Kidney capillary endothelial cell (primary cell): ENCODE data around the gene CXXC1.
"Not testable (repeated sequence)": the region's sequence is repeated elsewhere in the genome, so short reads cannot be mapped to it uniquely, and the experiment has no call there.

Experiments used
- DNase-seq: peaks from one replicate; pipeline ENCODE4 v3.0.0-alpha.2; 2018; ENCODE audit warnings: low spot score

CXXC1 gene

GRCh38 chr18:50274044-50274442, 13.4 kb downstream of the CXXC1 start:
- no peak for DNase-seq

- DNase-seq = no peak
Observed at GRCh38 chr18:50273203-50274043, 14.1 kb downstream of the CXXC1 start.

- DNase-seq = no peak
Observed at GRCh38 chr18:50272568-50272967, 14.9 kb downstream of the CXXC1 start.

GRCh38 chr18:50268022-50268747, 19.3 kb downstream of the CXXC1 start:
- peak; percentile 76 for DNase-seq

- DNase-seq = peak; percentile 89
Observed at GRCh38 chr18:50266248-50266704, 21.2 kb downstream of the CXXC1 start, which contains the start of gene CFAP53. Gene CFAP53, minus strand, starts transcription at chr18:50266495. Its CDS starts 91 bp downstream, at chr18:50266404.

- DNase-seq = no peak
Observed at GRCh38 chr18:50262977-50263376, 24.5 kb downstream of the CXXC1 start.

GRCh38 chr18:50250935-50251334, 36.6 kb downstream of the CXXC1 start:
- DNase-seq = no peak

GRCh38 chr18:50249576-50249975, 37.9 kb downstream of the CXXC1 start:
- no peak for DNase-seq

GRCh38 chr18:50247561-50247960, 39.9 kb downstream of the CXXC1 start:
- DNase-seq = no peak

- DNase-seq = not testable (repeated sequence)
Observed at GRCh38 chr18:50241768-50242167, 45.7 kb downstream of the CXXC1 start.

- DNase-seq = no peak
Observed at GRCh38 chr18:50240080-50240563, 47.4 kb downstream of the CXXC1 start.

GRCh38 chr18:50232419-50232818, 55.1 kb downstream of the CXXC1 start:
- no peak for DNase-seq
